ENCODE results near the gene SULT1A3.
"Not testable (repeated sequence)": the region's sequence is repeated elsewhere in the genome, so short reads cannot be mapped to it uniquely, and the experiment has no call there.

Gene SULT1A3

DNA sequence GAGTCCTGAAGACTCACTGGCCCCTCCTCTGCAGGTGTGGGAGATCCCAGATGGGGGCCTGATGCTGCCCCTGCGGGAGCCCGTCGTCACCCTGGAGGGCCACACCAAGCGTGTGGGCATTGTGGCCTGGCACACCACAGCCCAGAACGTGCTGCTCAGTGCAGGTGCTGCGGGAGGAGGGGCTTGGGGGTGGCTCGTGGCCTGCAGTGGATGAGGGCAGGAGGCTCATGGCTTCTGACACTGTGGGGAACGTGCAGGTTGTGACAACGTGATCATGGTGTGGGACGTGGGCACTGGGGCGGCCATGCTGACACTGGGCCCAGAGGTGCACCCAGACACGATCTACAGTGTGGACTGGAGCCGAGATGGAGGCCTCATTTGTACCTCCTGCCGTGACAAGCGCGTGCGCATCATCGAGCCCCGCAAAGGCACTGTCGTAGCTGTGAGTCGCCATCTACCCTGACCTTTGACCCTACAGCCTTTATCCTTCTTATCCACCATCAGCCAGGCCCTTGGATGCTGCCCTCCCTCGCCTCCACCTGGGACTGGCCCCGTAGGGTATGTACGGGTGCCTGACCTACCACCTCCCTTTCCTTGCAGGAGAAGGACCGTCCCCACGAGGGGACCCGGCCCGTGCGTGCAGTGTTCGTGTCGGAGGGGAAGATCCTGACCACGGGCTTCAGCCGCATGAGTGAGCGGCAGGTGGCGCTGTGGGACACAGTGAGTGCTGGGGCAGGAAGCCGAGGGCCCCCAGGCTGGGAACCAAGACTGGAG lies 12.1 kb upstream of the SULT1A3 start:
- DNase-seq, result peak in 17 of 56 donors; percentile 8 to 68 (median 30)

DNA sequence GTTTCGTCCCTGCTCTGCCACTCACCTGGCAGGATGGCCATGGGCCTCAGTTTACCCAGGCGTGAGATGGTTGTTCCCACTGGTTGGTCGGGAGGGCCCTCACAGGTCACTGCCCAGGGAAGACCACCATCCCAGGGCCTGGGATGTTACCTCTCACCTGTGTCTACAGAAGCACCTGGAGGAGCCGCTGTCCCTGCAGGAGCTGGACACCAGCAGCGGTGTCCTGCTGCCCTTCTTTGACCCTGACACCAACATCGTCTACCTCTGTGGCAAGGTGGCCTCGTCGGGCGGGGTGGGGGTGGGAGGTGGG lies 11.5 kb upstream of the SULT1A3 start:
- DNase-seq, result no peak

DNA sequence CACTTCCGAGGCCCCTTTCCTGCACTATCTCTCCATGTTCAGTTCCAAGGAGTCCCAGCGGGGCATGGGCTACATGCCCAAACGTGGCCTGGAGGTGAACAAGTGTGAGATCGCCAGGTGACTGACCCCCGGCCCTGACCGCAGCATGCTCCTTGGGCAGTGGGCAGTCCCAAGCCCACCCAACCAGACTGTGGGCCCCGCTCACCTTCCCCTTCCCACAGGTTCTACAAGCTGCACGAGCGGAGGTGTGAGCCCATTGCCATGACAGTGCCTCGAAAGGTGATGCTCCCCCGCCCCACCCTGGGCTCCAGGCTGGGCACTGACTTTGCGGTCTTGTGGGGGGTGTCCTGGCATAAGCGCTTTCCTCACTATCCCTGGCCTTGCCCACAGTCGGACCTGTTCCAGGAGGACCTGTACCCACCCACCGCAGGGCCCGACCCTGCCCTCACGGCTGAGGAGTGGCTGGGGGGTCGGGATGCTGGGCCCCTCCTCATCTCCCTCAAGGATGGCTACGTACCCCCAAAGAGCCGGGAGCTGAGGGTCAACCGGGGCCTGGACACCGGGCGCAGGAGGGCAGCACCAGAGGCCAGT lies 11.0 kb upstream of the SULT1A3 start:
- no peak for DNase-seq

DNA sequence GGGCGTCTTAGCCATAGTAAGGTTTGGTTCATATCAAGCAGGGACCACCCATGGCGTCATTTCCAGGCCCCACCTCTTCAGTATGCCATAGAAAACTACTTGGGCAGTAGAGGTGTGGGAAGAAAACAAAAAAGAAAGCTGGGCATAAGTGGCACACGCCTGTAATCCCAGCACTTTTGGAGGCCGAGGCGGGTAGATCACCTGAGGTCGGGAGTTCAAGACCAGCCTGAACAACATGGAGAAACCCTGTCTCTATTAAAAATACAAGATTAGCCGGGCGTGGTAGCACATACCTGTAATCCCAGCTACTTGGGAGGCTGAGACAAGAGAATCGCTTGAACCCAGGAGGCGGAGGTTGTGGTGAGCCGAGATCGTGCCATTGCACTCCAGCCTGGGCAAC lies 7.9 kb upstream of the SULT1A3 start:
- DNase-seq, result not testable (repeated sequence)

DNA sequence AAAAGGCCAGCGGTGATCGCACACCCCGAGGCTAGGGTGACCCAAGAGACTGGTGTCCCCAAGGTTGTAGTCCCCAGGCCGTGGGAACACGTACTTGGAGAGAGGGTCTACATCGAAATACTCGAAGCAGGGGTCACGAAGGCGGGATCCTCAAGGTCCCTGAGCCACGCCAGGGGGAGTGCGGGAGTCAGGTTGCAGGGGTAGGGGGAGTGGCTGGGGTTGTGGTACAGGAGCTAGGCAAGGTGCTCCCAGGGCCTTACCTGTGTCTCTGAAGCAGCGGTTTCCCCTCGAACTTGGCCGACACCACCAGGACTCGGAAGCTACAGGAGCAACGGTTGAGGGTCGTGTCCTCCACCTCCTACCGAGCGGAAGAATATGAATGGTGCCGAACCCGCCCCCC lies 6.0 kb upstream of the SULT1A3 start:
- not testable (repeated sequence) for DNase-seq

DNA sequence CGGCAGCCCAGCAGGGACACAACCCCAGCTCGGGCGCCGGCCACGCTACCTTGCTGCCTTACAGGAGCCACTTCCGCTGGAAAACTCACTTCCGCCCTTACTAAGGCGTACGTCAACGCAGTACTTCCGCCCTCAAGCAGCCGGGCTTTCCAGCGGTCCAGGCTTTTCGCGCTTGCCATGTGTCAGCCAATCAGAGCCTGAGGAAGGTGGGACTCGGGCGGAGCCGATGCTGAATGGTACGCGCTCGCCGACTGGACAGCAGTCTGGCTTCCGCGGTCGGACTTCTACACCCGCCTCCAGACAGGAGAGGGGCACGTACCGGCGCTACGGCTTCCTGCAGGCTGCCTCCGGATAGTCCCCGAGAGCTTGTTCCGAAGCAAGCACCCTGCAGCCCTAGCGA lies 5.4 kb upstream of the SULT1A3 start, which contains the start of the genes BOLA2B and SLX1A:
Gene BOLA2B (minus strand): TSS at position 52 of the 400 bp plus-strand sequence. CDS start 71 bp downstream, outside the sequence.
Gene SLX1A (plus strand): TSS at position 261 of the 400 bp plus-strand sequence. CDS start 210 bp downstream, outside the sequence.
- not testable (repeated sequence) for DNase-seq

DNA sequence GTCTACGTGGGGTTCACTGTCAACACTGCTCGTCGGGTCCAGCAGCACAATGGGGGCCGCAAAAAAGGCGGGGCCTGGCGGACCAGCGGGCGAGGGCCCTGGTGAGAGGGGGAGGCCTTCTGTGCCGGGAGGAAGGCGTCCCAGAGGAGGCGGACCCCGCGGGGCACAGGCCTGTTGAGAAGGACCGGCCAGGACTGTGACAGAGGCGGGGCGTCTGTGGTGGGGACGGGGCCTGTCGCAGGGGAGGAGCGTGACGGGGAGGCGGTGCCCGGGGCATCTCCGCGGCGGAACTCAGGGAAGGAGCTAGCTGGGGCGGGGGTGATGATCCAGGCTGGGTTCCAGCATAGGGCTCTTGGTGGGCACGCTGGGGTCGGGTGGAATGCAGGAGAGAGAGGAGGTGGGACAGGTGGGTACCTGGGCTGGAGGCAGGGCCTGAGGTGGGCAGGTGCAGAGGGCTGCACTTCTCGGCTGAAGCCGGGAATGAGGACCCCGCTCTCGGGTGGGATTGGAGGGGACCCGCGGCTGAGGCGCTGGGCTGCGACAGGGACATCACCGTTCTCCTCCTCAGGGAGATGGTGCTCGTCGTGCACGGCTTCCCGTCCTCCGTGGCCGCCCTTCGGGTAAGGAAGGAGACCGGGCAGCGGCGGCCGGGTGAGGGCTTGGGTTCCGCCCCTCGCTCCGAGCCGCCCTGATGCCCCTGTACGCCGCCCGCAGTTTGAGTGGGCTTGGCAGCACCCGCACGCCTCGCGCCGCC lies 4.7 kb upstream of the SULT1A3 start:
- DNase-seq, result not testable (repeated sequence)

DNA sequence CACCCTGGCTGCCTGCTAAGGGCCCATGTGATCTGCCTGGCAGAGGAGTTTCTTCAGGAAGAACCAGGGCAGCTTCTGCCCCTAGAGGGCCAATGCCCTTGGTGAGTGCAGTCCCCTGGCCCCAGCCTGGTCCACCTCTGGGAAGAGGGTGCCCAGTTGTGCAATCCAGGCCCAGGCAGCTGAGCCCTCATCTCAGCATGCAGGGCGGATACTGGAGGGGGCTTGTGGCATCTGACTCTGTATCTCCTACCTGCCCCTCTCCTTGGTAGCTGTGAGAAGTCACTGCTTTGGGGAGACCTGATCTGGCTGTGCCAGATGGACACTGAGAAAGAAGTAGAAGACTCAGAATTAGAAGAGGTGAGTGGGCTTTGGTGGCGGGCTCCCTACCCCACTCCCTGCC lies 2.1 kb upstream of the SULT1A3 start:
- not testable (repeated sequence) for DNase-seq

DNA sequence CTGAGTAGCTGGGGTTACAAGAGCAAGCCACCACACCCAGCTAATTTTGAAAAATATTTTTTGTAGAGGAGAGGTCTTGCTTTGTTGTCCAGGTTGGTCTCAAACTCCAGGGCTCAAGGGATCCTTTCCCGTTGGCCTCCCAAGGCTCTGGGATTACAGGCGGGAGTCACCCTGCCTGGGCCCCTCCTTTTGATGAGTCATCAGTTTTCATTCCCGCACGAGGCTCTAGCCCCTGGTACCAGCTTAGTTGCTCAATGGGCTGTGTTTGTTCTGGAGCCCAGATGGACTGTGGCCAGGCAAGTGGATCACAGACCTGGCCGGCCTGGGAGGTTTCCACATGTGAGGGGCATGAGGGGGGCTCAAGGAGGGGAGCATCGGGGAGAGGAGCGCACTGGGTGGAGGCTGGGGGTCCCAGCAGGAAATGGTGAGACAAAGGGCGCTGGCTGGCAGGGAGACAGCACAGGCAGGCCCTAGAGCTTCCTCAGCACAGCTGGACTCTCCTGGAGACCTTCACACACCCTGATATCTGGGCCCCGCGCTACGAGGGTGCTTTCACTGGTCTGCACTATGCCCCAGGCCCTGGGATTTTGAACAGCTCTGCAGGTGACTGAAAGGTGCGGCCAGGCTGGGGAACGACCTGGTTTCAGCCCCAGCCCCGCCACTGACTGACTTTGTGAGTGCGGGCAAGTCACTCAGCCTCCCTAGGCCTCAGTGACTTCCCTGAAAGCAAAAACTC lies 721 bp downstream of the SULT1A3 start:
- not testable (repeated sequence) for DNase-seq

DNA sequence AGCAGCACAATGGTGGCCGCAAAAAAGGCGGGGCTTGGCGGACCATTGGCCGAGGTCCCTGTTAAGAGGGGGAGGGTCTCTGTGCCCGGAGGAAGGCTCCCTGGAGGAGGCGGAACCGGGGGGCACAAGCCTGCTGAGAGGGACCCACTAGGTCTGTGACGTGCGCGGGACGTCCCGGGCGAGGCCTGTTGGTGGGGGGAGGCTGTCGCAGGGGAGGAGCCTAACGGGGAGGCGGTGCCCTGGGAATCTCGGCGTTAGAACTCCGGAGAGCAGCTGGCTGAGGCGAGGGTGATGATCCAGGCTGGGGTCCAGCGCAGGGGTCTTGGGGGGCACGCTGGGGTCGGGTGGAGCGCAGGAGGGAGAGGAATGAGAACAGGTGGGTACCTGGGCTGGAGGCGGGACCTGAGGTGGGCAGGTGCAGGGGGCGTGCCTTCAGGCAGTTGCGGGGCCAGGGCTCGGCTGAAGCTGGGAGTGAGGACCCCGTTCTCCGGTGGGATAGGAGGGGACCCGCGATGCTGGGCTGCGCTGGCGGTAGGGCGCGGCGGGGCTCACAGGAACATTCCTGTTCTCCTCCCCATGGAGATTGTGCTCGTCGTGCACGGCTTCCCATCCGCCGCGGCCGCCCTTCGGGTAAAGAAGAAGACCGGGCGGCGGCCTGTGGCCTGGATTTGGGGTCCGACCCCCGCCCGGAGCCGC lies 6.6 kb downstream of the SULT1A3 start:
- not testable (repeated sequence) for DNase-seq

DNA sequence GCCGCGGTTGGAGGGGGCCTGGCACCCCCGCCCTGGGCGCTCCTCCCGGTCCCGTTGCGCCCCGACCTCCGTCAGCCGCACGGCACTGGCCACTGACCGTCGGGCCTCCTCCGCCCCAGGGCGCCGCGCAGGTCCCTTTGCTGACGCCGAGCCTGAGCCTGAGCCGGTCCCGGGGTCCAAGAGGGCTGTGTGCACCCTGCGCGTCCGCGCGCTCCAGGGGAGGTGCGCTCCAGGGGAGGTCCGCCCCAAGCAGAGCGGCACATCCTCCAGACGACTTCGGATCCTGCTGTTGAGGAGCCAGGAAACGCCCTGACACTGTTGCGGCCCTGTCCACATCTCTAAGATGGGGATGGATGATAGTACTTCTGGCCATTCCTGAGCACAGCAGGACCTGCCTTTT lies 7.2 kb downstream of the SULT1A3 start:
- DNase-seq, result not testable (repeated sequence)

DNA sequence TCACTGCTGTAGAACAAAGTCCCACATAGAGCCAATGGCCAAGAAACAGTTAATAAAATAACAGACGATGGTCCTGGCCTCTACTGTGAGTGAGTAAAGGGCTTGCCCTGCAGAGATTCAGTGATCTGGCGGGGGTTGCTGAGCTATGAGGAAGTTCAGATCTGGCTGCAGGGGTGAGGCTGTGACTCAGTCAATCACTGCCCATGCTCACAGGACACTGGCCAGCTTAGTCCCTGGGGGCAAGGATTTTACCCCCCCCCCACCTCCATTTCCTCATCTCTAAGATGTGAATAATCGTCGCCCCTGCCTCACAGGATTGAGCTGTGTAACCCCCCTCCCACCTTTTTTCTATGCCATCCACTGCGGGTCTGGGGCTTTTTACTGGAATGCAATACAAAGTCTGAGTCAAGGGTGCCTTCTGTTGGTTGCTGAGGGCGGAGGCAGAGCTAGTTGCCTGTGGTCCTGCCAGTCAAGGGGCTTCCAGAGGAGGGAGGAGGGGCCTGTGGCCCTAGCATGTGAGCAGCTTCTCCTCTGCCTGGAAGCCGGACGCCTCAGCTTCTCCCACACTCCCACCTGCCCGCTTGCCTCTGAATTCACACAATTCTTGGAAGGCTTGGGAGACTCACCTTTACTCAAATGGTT lies 8.1 kb downstream of the SULT1A3 start:
- not testable (repeated sequence) for DNase-seq

DNA sequence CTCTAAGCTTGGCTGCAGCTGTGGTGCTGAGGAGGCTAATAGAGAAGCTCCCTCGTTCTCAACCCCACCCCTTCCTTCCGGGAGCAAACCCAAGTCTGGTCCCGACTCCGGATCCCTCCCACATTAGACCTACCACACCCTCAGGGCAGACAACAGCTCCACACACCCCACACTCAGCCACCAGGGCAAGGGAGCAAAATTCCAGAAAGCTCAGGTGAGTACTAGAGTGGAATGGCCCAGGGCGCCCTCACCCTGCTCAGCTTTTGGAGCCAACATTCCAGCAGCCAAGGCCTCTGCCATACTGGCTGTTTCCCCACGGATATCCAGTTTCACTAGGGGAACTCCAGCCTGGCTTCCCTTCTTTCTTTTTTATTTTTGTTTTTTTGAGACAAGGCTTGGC lies 10.0 kb downstream of the SULT1A3 start:
- DNase-seq, result not testable (repeated sequence)

DNA sequence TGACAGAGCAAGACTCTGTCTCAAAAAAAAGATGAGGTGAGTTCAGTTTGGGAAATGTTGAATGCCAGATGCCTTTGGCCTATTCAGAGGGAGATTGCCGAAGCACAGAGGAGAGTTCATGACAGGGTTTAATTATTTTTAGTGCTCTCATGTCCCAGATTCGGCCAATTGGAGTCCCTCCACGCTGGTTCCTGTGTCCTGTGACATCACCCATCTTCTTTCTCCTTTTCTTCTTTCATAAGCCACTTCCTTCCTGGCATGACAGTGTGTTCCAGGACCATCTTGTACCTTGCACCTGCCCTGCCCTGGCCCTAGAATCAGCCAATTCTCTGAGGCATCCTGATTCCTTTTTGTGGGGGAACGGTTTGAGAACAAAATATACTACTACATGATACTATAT lies 12.4 kb downstream of the SULT1A3 start:
- DNase-seq, result not testable (repeated sequence)

DNA sequence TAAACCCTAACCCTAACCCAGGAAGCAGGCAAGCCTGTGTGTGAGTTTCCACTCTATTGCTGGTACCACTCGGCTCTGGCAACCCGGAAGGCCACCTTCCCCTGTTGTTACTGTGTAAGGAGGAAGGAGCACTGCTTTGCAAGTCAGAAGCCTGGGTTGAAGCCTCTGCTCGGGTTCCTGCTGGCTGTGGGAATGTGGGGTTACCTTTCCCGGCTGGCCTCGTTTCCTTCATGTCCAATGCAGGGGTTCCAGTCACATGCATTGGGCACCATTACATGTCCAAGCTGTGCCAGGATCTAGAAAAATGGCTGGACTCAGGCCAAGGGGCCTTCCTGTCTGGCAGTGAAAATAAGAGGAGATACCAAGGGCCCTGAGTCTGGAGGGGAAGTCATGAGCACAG lies 18.0 kb downstream of the SULT1A3 start:
- not testable (repeated sequence) for DNase-seq

DNA sequence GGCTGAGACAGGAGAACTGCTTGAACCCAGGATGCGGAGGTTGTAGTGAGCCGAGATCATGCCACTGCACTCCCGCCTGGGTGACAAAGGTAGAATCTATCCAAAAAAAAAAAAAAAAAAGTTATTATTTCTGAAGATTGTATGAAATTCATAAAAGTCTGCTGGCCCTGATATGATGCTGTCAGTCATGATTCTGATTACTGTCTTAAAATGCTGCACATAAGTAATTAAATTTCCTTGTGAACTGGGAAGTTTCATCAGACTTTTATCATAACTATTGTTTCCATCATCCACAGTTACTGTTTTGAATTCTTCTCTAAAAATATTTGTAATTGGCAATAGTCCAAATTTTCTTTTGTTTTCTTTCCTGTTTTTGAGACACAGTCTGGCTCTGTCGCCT lies 49.3 kb downstream of the SULT1A3 start, which contains the start of gene NPIPB13:
Gene NPIPB13 (minus strand): TSS at position 101 of the 400 bp plus-strand sequence. CDS start 2,906 bp downstream, outside the sequence.
- DNase-seq, result not testable (repeated sequence)

Measured in amygdala (tissue), 56 donors.